ENCODE data around the gene CMTM2. TPM values are rescaled to one million over a fixed set of nuclear protein-coding genes. Genes with fewer than 3 reads are reported as not detected.

The CMTM2 gene
- total RNA-seq, 2 donors from 2014 or later: not detected

DNA sequence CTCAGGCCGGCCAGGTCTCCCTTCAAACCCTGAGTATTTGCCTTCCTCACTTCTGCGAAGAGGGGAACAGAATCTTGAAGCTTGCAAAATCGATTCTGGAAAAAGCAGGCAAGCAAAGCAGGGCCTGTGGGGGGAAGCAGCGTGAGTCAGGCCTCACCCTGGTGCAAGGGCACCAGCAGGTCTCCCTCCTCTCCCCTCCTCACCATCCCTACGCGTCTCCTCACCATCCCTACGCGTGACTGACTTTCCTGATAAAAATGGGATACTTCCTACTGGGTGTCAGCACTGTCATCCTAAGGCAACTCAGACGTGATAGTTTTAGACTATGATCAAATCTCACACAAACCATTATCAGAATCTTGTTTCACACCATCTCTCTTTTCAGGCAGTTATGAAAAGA lies 37.3 kb downstream of the CMTM2 start:
- peak; percentile 78 for DNase-seq
- Histone ChIP-seq H3K4me3 (ENCODE audit: low read length) (no peak overlapping the region), H3K4me1 (ENCODE audit: control insufficient read depth, insufficient read depth, low read length) (peaks cover 50% of the 10 kb centered on the region), H3K9ac (ENCODE audit: extremely low read depth, low read length, poor library complexity, severe bottlenecking) (peak overlapping the region; percentile 12), H3K27ac (ENCODE audit: low read depth, low read length) (no peak overlapping the region), H3K36me3 (ENCODE audit: control insufficient read depth, insufficient read depth, low read length) (peaks cover 59% of the 10 kb centered on the region), H3K27me3 (ENCODE audit: control insufficient read depth, insufficient read depth, low read length, poor library complexity, severe bottlenecking) (no peaks in the 10 kb centered on the region), H3K9me3 (ENCODE audit: control insufficient read depth, low read length) (peaks cover 15% of the 10 kb centered on the region)
- H3K27ac Mint-ChIP-seq: peak overlapping the region; percentile 94
- TF ChIP-seq CTCF (conservative IDR thresholded peaks at IDR 0.05): no peak
- WGBS, 2 experiments (ENCODE audit: insufficient coverage in 1 of 2, insufficient read length in 1 of 2): 19 to 43% methylated on average over 7 to 9 of the region's 9 CpGs
- H3K9me3 Mint-ChIP-seq: peaks cover 6% of the 10 kb centered on the region
- H3K36me3 Mint-ChIP-seq (ENCODE audit: low read depth): peaks cover 45% of the 10 kb centered on the region
- H3K4me3 Mint-ChIP-seq: peak overlapping the region; percentile 26
- peaks cover 68% of the 10 kb centered on the region for H3K4me1 Mint-ChIP-seq
- H3K27me3 Mint-ChIP-seq (ENCODE audit: insufficient read depth): no peaks in the 10 kb centered on the region

GRCh38 chr16:66617010-66617434 lies 37.8 kb downstream of the CMTM2 start:
- Histone ChIP-seq H3K4me3 (ENCODE audit: low read length) (no peak overlapping the region), H3K36me3 (ENCODE audit: control insufficient read depth, insufficient read depth, low read length) (peaks cover 59% of the 10 kb centered on the region), H3K27me3 (ENCODE audit: control insufficient read depth, insufficient read depth, low read length, poor library complexity, severe bottlenecking) (no peaks in the 10 kb centered on the region), H3K27ac (ENCODE audit: low read depth, low read length) (no peak overlapping the region), H3K9me3 (ENCODE audit: control insufficient read depth, low read length) (peaks cover 15% of the 10 kb centered on the region), H3K4me1 (ENCODE audit: control insufficient read depth, insufficient read depth, low read length) (peaks cover 51% of the 10 kb centered on the region), H3K9ac (ENCODE audit: extremely low read depth, low read length, poor library complexity, severe bottlenecking) (peak overlapping the region; percentile 12)
- peaks cover 6% of the 10 kb centered on the region for H3K9me3 Mint-ChIP-seq
- peak overlapping the region; percentile 26 for H3K4me3 Mint-ChIP-seq
- TF ChIP-seq CTCF (conservative IDR thresholded peaks at IDR 0.05): no peak
- DNase-seq: peak; percentile 70
- peaks cover 45% of the 10 kb centered on the region for H3K36me3 Mint-ChIP-seq (ENCODE audit: low read depth)
- peak overlapping the region; percentile 94 for H3K27ac Mint-ChIP-seq
- peaks cover 70% of the 10 kb centered on the region for H3K4me1 Mint-ChIP-seq
- H3K27me3 Mint-ChIP-seq (ENCODE audit: insufficient read depth): no peaks in the 10 kb centered on the region
- WGBS, 2 experiments (ENCODE audit: insufficient coverage in 1 of 2, insufficient read length in 1 of 2): 37 to 53% methylated on average over 2 of the region's 2 CpGs

DNA sequence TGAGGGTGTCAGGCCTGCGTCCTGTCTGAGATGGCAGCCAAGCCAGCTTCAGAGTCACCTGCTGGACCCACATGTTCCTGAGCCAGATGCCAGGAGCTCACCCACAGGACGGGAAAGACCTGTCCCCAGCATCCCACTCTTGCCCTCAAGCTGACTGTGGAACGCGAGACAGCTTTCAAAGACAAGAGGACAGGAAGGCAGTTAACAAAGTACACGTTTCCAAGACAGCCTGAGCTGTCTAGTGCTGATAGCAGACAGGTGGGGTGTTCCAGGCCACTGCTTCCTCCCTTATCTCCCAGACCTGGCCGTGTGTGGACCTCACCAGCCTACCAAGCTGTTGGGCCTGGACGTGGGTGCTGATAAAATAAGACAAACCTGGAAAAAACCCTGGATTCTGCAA lies 38.5 kb downstream of the CMTM2 start:
- DNase-seq: no peak
- Mint-ChIP-seq H3K27me3 (ENCODE audit: insufficient read depth) (no peaks in the 10 kb centered on the region), H3K9me3 (peaks cover 6% of the 10 kb centered on the region), H3K36me3 (ENCODE audit: low read depth) (peaks cover 45% of the 10 kb centered on the region), H3K4me1 (peaks cover 78% of the 10 kb centered on the region), H3K27ac (peak overlapping the region; percentile 94), H3K4me3 (no peak overlapping the region)
- Histone ChIP-seq H3K9me3 (ENCODE audit: control insufficient read depth, low read length) (peaks cover 10% of the 10 kb centered on the region), H3K9ac (ENCODE audit: extremely low read depth, low read length, poor library complexity, severe bottlenecking) (peak overlapping the region; percentile 12), H3K27ac (ENCODE audit: low read depth, low read length) (no peak overlapping the region), H3K4me3 (ENCODE audit: low read length) (no peak overlapping the region), H3K36me3 (ENCODE audit: control insufficient read depth, insufficient read depth, low read length) (peaks cover 59% of the 10 kb centered on the region), H3K4me1 (ENCODE audit: control insufficient read depth, insufficient read depth, low read length) (peaks cover 51% of the 10 kb centered on the region), H3K27me3 (ENCODE audit: control insufficient read depth, insufficient read depth, low read length, poor library complexity, severe bottlenecking) (no peaks in the 10 kb centered on the region)
- WGBS, 2 experiments (ENCODE audit: insufficient coverage in 1 of 2, insufficient read length in 1 of 2): 56 to 78% methylated on average over 3 to 7 of the region's 7 CpGs
- TF ChIP-seq CTCF (conservative IDR thresholded peaks at IDR 0.05): no peak

All from endodermal cell (in vitro differentiated cells).